Measurements from ENCODE around the gene KAT14.

Gene KAT14

DNA sequence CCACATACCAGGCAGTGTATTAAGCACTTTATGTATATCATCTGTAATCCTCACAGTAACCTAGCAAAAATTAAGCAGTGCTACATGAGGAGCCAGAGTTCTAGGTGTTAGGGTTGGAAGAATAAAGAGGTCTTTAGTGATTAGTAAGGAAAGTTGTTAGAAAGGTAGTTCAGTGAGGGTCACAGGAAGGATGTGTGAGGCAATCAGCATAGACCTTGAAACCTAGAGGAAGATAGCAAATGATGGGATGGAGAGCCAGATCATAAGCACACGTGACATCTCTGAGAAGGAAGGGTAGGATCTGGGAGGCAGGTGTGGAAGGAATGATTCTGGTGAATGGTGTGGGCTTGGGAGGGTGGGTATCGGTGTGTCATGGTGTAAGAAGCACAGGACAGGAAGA is 2.2 kb downstream of the KAT14 start:
- H3K27ac Mint-ChIP-seq = no peak overlapping the region

DNA sequence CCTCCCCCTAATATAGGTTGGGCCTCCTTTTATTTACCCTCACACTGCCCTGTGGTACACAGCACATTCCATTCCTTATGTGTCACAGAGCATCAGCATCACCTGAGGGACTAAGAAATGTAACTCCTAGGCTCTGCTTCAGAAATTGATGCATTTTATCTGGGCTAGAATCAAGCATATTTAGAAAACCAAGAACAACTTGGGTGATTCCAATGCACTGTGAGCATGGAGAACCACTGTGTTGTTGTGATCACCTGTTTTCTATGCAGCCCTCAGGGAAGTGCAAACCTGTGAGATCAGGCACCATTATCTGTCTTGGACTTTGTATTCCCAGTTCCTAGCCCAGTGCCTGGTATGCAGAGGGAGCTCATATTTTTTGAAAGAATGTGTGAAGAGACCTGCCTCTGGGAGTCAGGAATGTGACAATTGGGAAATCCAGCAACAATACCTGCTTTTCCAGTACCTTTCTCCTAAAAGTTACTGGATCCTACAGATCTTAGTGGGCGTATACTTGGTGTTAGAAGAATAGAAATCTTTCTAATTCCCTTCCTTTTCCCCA is 7.0 kb downstream of the KAT14 start:
- DNase-seq = no peak
- TF ChIP-seq, protein P1, sequence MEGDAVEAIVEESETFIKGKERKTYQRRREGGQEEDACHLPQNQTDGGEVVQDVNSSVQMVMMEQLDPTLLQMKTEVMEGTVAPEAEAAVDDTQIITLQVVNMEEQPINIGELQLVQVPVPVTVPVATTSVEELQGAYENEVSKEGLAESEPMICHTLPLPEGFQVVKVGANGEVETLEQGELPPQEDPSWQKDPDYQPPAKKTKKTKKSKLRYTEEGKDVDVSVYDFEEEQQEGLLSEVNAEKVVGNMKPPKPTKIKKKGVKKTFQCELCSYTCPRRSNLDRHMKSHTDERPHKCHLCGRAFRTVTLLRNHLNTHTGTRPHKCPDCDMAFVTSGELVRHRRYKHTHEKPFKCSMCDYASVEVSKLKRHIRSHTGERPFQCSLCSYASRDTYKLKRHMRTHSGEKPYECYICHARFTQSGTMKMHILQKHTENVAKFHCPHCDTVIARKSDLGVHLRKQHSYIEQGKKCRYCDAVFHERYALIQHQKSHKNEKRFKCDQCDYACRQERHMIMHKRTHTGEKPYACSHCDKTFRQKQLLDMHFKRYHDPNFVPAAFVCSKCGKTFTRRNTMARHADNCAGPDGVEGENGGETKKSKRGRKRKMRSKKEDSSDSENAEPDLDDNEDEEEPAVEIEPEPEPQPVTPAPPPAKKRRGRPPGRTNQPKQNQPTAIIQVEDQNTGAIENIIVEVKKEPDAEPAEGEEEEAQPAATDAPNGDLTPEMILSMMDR (IDR thresholded peaks at IDR 0.05) = no peak
- H3K27ac Mint-ChIP-seq = peak overlapping the region; percentile 47
- peaks cover 64% of the 10 kb centered on the region for H3K36me3 Mint-ChIP-seq (ENCODE audit: low read depth)
- H3K27me3 Mint-ChIP-seq (ENCODE audit: low read depth, poor library complexity) = no peaks in the 10 kb centered on the region
- peaks cover 8% of the 10 kb centered on the region for H3K4me1 Mint-ChIP-seq
- H3K4me3 Mint-ChIP-seq = no peak overlapping the region
- H3K9me3 Mint-ChIP-seq = no peaks in the 10 kb centered on the region

More for the DNA sequence above, 2.2 kb downstream of the KAT14 start:
- Mint-ChIP-seq H3K27me3 (ENCODE audit: low read depth, poor library complexity) (peaks cover 5% of the 10 kb centered on the region), H3K4me1 (peaks cover 23% of the 10 kb centered on the region), H3K36me3 (ENCODE audit: low read depth) (peaks cover 27% of the 10 kb centered on the region), H3K9me3 (no peaks in the 10 kb centered on the region), H3K4me3 (peak overlapping the region; percentile 79)
- TF ChIP-seq, protein P1 (IDR thresholded peaks at IDR 0.05) = no peak
- no peak for DNase-seq

DNA sequence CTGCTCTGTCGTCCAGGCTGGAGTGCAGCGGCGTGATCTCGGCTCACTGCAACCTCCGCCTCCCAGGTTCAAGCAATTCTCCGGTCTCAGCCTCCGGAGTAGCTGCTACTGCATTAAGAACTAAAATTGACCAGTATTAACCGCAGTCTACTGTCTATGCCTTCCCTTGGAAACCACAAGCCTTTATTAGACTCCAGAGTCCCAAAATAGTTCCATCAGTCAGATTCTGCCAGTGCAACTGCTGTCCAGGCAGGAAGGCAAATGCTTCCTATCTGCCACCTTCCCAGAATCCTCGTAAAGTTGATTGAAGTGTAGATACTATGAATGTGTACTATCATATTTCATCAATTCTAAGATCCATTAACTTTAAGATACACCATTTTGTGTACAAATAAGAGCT is 16.7 kb downstream of the KAT14 start:
- H3K36me3 Mint-ChIP-seq (ENCODE audit: low read depth) = peaks cover 39% of the 10 kb centered on the region
- no peaks in the 10 kb centered on the region for H3K9me3 Mint-ChIP-seq
- peaks cover 20% of the 10 kb centered on the region for H3K4me1 Mint-ChIP-seq
- no peaks in the 10 kb centered on the region for H3K27me3 Mint-ChIP-seq (ENCODE audit: low read depth, poor library complexity)
- H3K4me3 Mint-ChIP-seq = no peak overlapping the region
- no peak overlapping the region for H3K27ac Mint-ChIP-seq
- TF ChIP-seq, protein P1 (IDR thresholded peaks at IDR 0.05) = no peak
- no peak for DNase-seq

DNA sequence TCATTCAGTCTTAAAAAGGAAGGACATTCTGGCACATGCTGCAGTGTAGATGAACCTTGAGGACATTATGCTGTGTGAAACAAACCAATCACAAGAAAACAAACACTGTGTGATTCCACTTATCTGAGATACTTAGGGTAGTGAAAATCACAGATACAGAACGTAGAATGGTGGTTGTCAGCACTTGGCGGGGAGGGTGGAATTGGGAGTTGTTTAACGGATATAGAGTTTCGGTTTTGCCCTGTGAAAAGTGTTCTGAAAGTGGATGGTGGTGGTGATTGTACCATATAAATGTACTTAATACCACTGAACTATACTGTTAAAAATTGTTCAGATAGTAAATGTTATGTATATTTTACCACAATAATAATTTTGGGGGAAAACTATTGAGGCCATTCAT is 18.4 kb downstream of the KAT14 start:
- no peak for DNase-seq
- H3K4me3 Mint-ChIP-seq = no peak overlapping the region
- peaks cover 28% of the 10 kb centered on the region for H3K36me3 Mint-ChIP-seq (ENCODE audit: low read depth)
- H3K27ac Mint-ChIP-seq = peak overlapping the region; percentile 41
- H3K9me3 Mint-ChIP-seq = no peaks in the 10 kb centered on the region
- H3K4me1 Mint-ChIP-seq = peaks cover 20% of the 10 kb centered on the region
- TF ChIP-seq, protein P1 (IDR thresholded peaks at IDR 0.05) = no peak
- H3K27me3 Mint-ChIP-seq (ENCODE audit: low read depth, poor library complexity) = no peaks in the 10 kb centered on the region

DNA sequence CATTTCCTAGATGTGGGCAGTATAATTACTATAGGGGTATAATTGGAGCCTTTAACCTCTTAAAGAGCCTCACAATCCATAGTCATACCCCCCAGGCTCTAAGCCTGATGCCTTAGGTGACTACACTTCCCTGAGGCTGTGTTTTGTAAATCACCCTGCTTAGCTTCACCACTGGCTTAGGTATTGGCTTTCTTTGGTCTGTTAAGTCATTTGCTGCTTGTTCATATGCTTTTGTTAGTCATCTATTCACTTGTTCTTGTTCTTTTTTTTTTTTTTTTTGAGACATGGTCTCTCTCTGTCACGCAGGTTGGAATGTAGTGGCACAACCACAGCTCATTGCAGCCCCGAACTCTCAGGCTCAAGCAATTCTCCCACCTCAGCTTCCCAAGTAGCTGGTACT is 26.7 kb downstream of the KAT14 start:
- no peak for DNase-seq
- peaks cover 56% of the 10 kb centered on the region for H3K36me3 Mint-ChIP-seq (ENCODE audit: low read depth)
- TF ChIP-seq, protein P1 (IDR thresholded peaks at IDR 0.05) = no peak
- H3K4me3 Mint-ChIP-seq = no peak overlapping the region
- peak overlapping the region; percentile 97 for H3K27ac Mint-ChIP-seq
- peaks cover 64% of the 10 kb centered on the region for H3K4me1 Mint-ChIP-seq
- H3K27me3 Mint-ChIP-seq (ENCODE audit: low read depth, poor library complexity) = no peaks in the 10 kb centered on the region
- H3K9me3 Mint-ChIP-seq = no peaks in the 10 kb centered on the region

DNA sequence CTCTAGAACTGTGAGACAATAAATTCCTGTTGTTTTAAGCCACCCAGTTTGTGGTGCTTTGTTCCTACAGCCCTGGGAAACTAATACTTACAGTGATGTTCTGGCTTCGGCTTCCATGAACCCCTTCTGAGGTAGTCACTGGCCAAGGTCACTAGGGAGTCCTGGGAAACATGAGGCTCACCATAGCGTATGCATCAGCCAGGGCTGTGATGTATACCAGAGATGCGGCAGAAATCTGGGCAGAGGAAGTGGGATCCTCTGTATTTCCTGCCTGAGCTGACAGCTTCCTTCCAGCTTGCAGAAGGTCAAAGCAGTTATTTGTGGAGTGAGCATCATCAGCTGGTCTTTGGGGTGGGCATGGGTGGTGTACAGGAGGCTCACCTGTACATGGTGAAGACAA is 27.9 kb downstream of the KAT14 start:
- Mint-ChIP-seq H3K4me3 (peak overlapping the region; percentile 7), H3K36me3 (ENCODE audit: low read depth) (peaks cover 62% of the 10 kb centered on the region), H3K27me3 (ENCODE audit: low read depth, poor library complexity) (no peaks in the 10 kb centered on the region), H3K4me1 (peaks cover 64% of the 10 kb centered on the region), H3K27ac (peak overlapping the region; percentile 97), H3K9me3 (no peaks in the 10 kb centered on the region)
- TF ChIP-seq, protein P1 (IDR thresholded peaks at IDR 0.05) = no peak
- DNase-seq = peak; percentile 6
